GM12892 (cell line): ENCODE data around the gene TMCC1.

Experiments used
- POLR2A ChIP-seq: IDR thresholded peaks from 2 replicates; pipeline ENCODE4 v1.6.1; 2011; ENCODE audit warnings: low read depth, low read length, control low read depth
- POLR2AphosphoS5 ChIP-seq: IDR thresholded peaks from 2 replicates; pipeline ENCODE4 v1.6.1; 2011; ENCODE audit warnings: low read depth, low read length, control low read depth

- TF ChIP-seq POLR2AphosphoS5 (no peak), POLR2A (no peak)
Observed at GRCh38 chr3:129645286-129645685, 248.2 kb downstream of the TMCC1 start.
